Hematopoietic multipotent progenitor cell treated with erythropoietin and hydrocortisone succinate and interleukin-3 and kit ligand, for 17 days (in vitro differentiated cells): ENCODE results near the gene PSMB9.
A peak's percentile ranks its signal among the peaks of the same experiment; 100 is the strongest.
"Not testable (repeated sequence)": the region's sequence is repeated elsewhere in the genome, so short reads cannot be mapped to it uniquely, and the experiment has no call there.

Experiments used
- DNase-seq: peaks from one replicate; pipeline ENCODE4 v3.0.0-alpha.2; 2015; ENCODE audit warnings: low spot score

Gene PSMB9

GRCh38 chr6:32862725-32863124 lies 8.7 kb downstream of the PSMB9 start:
- no peak for DNase-seq

- no peak for DNase-seq
Observed at GRCh38 chr6:32865724-32866443, 11.9 kb downstream of the PSMB9 start.

GRCh38 chr6:32867022-32867477 lies 13.1 kb downstream of the PSMB9 start:
- no peak for DNase-seq

GRCh38 chr6:32867554-32868256 lies 13.7 kb downstream of the PSMB9 start:
- no peak for DNase-seq

- peak; percentile 92 for DNase-seq
Observed at GRCh38 chr6:32868257-32868788, 14.3 kb downstream of the PSMB9 start.

- DNase-seq = not testable (repeated sequence)
Observed at GRCh38 chr6:32873947-32874346, 20.0 kb downstream of the PSMB9 start.

GRCh38 chr6:32876603-32877002 lies 22.6 kb downstream of the PSMB9 start:
- no peak for DNase-seq

GRCh38 chr6:32879691-32880090 lies 25.7 kb downstream of the PSMB9 start:
- no peak for DNase-seq

- DNase-seq = not testable (repeated sequence)
Observed at GRCh38 chr6:32880962-32881361, 27.0 kb downstream of the PSMB9 start.

- DNase-seq = no peak
Observed at GRCh38 chr6:32882879-32883250, 28.9 kb downstream of the PSMB9 start.

GRCh38 chr6:32883789-32884188 lies 29.8 kb downstream of the PSMB9 start:
- DNase-seq = no peak

- peak; percentile 81 for DNase-seq
Observed at GRCh38 chr6:32885698-32886286, 31.8 kb downstream of the PSMB9 start.

- DNase-seq = no peak
Observed at GRCh38 chr6:32886681-32887383, 32.8 kb downstream of the PSMB9 start.

GRCh38 chr6:32887616-32888015 lies 33.6 kb downstream of the PSMB9 start:
- DNase-seq = no peak

GRCh38 chr6:32888576-32888975 lies 34.6 kb downstream of the PSMB9 start:
- DNase-seq = no peak

- DNase-seq = no peak
Observed at GRCh38 chr6:32889533-32889932, 35.5 kb downstream of the PSMB9 start.

- DNase-seq = no peak
Observed at GRCh38 chr6:32890831-32891230, 36.8 kb downstream of the PSMB9 start.

GRCh38 chr6:32894085-32895005 lies 40.4 kb downstream of the PSMB9 start:
- DNase-seq = peak; percentile 90

GRCh38 chr6:32895006-32895345 lies 41.0 kb downstream of the PSMB9 start:
- DNase-seq = no peak

- DNase-seq = no peak
Observed at GRCh38 chr6:32903952-32904351, 50.0 kb downstream of the PSMB9 start.

GRCh38 chr6:32905078-32905477 lies 51.1 kb downstream of the PSMB9 start:
- DNase-seq = no peak
